H9 (cell line): ENCODE data around the gene R3HDM1. TPM values are rescaled to one million over a fixed set of nuclear protein-coding genes. Genes with fewer than 3 reads are reported as not detected.

ENCODE experiments used
- DNase-seq: peaks from one replicate; pipeline ENCODE4 v3.0.0-alpha.2; 2017
- H2AFZ ChIP-seq: one replicate; pipeline ENCODE4 v1.6.1; 2013; ENCODE audit warnings: mild to moderate bottlenecking, low read length, control low read depth, moderate library complexity
- H2AK5ac ChIP-seq: 2 replicates; pipeline ENCODE4 v1.6.1; 2013; ENCODE audit warnings: low read length, control low read depth, mixed read lengths; ENCODE audit not compliant: insufficient read length
- H2BK120ac ChIP-seq: one replicate; pipeline ENCODE4 v1.6.1; 2013; ENCODE audit warnings: low read depth, mild to moderate bottlenecking, low read length, control low read depth, inconsistent platforms; ENCODE audit not compliant: poor library complexity, severe bottlenecking
- H2BK12ac ChIP-seq: 2 replicates; pipeline ENCODE4 v1.6.1; 2013; ENCODE audit warnings: low read length, control low read depth, mixed read lengths, low read depth; ENCODE audit not compliant: insufficient read length
- H2BK15ac ChIP-seq: 2 replicates; pipeline ENCODE4 v1.6.1; 2013; ENCODE audit warnings: low read depth, low read length, control low read depth
- H2BK20ac ChIP-seq: one replicate; pipeline ENCODE4 v1.6.1; 2013; ENCODE audit warnings: low read depth, mild to moderate bottlenecking, low read length, control low read depth, inconsistent platforms; ENCODE audit not compliant: poor library complexity, severe bottlenecking
- H2BK5ac ChIP-seq: 2 replicates; pipeline ENCODE4 v1.6.1; 2013; ENCODE audit warnings: low read length, control low read depth, mixed read lengths; ENCODE audit not compliant: insufficient read length
- H3K14ac ChIP-seq: 2 replicates; pipeline ENCODE4 v1.6.1; 2013; ENCODE audit warnings: low read length, control low read depth; ENCODE audit not compliant: insufficient read depth
- H3K18ac ChIP-seq: 2 replicates; pipeline ENCODE4 v1.6.1; 2013; ENCODE audit warnings: low read depth, mild to moderate bottlenecking, mixed read lengths, low read length, control low read depth; ENCODE audit not compliant: insufficient read length
- H3K23ac ChIP-seq: 2 replicates; pipeline ENCODE4 v1.6.1; 2013; ENCODE audit warnings: low read length, control low read depth, mixed read lengths, low read depth; ENCODE audit not compliant: insufficient read length
- H3K23me2 ChIP-seq: 2 replicates; pipeline ENCODE4 v1.6.1; 2013; ENCODE audit warnings: low read depth, mild to moderate bottlenecking, mixed read lengths, low read length, control low read depth; ENCODE audit not compliant: insufficient read length, poor library complexity, severe bottlenecking
- H3K27ac ChIP-seq: 2 replicates; pipeline ENCODE4 v1.5.1; 2013; ENCODE audit warnings: low read length, control low read depth, mixed read lengths, low read depth; ENCODE audit not compliant: insufficient read length
- H3K27me3 ChIP-seq: 2 replicates; pipeline ENCODE4 v1.6.1; 2013; ENCODE audit warnings: low read length, control low read depth, inconsistent platforms; ENCODE audit not compliant: insufficient read depth
- H3K4ac ChIP-seq: 2 replicates; pipeline ENCODE4 v1.6.1; 2013; ENCODE audit warnings: low read depth, mild to moderate bottlenecking, control low read depth, inconsistent platforms, low read length, moderate library complexity
- H3K4me1 ChIP-seq: 2 replicates; pipeline ENCODE4 v1.6.1; 2013; ENCODE audit warnings: low read length, control low read depth, inconsistent platforms; ENCODE audit not compliant: insufficient read depth
- H3K4me2 ChIP-seq: 2 replicates; pipeline ENCODE4 v1.6.1; 2013; ENCODE audit warnings: low read length, control low read depth, mixed read lengths; ENCODE audit not compliant: insufficient read length, insufficient read depth
- H3K56ac ChIP-seq: 2 replicates; pipeline ENCODE4 v1.6.1; 2013; ENCODE audit warnings: low read depth, mild to moderate bottlenecking, mixed read lengths, low read length, control low read depth; ENCODE audit not compliant: insufficient read length
- H3K79me1 ChIP-seq: 2 replicates; pipeline ENCODE4 v1.6.1; 2013; ENCODE audit warnings: low read depth, mild to moderate bottlenecking, moderate library complexity, low read length, control low read depth, inconsistent platforms; ENCODE audit not compliant: insufficient read depth, poor library complexity, severe bottlenecking
- H3K79me2 ChIP-seq: 2 replicates; pipeline ENCODE4 v1.6.1; 2013; ENCODE audit warnings: low read length, control low read depth, inconsistent platforms; ENCODE audit not compliant: insufficient read depth
- H3K9ac ChIP-seq: 2 replicates; pipeline ENCODE4 v1.6.1; 2013; ENCODE audit warnings: low read length, control low read depth, mixed read lengths; ENCODE audit not compliant: insufficient read length; ENCODE audit errors: extremely low read depth
- H3K9me3 ChIP-seq: one replicate; pipeline ENCODE4 v1.6.1; 2013; ENCODE audit warnings: low read depth, low read length, inconsistent platforms; ENCODE audit not compliant: control insufficient read depth
- H3T11ph ChIP-seq: one replicate; pipeline ENCODE4 v1.6.1; 2013; ENCODE audit warnings: mild to moderate bottlenecking, low read length, control low read depth, inconsistent platforms
- H4K20me1 ChIP-seq: one replicate; pipeline ENCODE4 v1.6.1; 2013; ENCODE audit not compliant: control insufficient read depth, insufficient read length, insufficient read depth
- H4K5ac ChIP-seq: 2 replicates; pipeline ENCODE4 v1.6.1; 2013; ENCODE audit warnings: low read depth, mild to moderate bottlenecking, mixed read lengths, low read length, control low read depth; ENCODE audit not compliant: insufficient read length
- H4K8ac ChIP-seq: replicated peaks from 2 replicates; pipeline ENCODE4 v1.6.1; 2013; ENCODE audit warnings: low read length, control low read depth, mixed read lengths, low read depth; ENCODE audit not compliant: insufficient read length
- H4K91ac ChIP-seq: 2 replicates; pipeline ENCODE4 v1.6.1; 2013; ENCODE audit warnings: low read depth, mild to moderate bottlenecking, moderate library complexity, mixed read lengths, low read length, control low read depth; ENCODE audit not compliant: insufficient read length
- H3K27ac Mint-ChIP-seq, 3 experiments: 2 replicates in 2 of 3; 3 replicates in 1 of 3; pipeline ENCODE4 v1.8.0; 2020 to 2021; ENCODE audit warnings: mixed read lengths in 3 of 3, mild to moderate bottlenecking in 1 of 3, moderate library complexity in 1 of 3
- H3K27me3 Mint-ChIP-seq: 2 replicates; pipeline ENCODE4 v1.8.0; 2021; ENCODE audit warnings: low read depth, mild to moderate bottlenecking, moderate library complexity, mixed read lengths
- H3K36me3 Mint-ChIP-seq, 3 experiments: 2 replicates in 2 of 3; 3 replicates in 1 of 3; pipeline ENCODE4 v1.8.0; 2020 to 2021; ENCODE audit warnings: low read depth in 3 of 3, mixed read lengths in 3 of 3; ENCODE audit not compliant: insufficient read depth in 1 of 3
- H3K4me1 Mint-ChIP-seq, 2 experiments: 2 replicates each; pipeline ENCODE4 v1.8.0; 2020; ENCODE audit warnings: mixed read lengths in 2 of 2
- H3K4me3 Mint-ChIP-seq, 2 experiments: 2 replicates in 1 of 2; 3 replicates in 1 of 2; pipeline ENCODE4 v1.8.0; 2020 to 2021; ENCODE audit warnings: mild to moderate bottlenecking in 2 of 2, mixed read lengths in 2 of 2, moderate library complexity in 1 of 2
- H3K9me3 Mint-ChIP-seq, 2 experiments: 2 replicates in 1 of 2; 3 replicates in 1 of 2; pipeline ENCODE4 v1.8.0; 2020; ENCODE audit warnings: mild to moderate bottlenecking in 2 of 2, mixed read lengths in 2 of 2, moderate library complexity in 1 of 2
- WGBS: extraction: QIAGEN DNeasy Blood & Tissue Kit; methylation state at CpG from one replicate; pipeline ENCODE4 v1.1.7; 2013; ENCODE audit warnings: missing lambda C conversion rate, low lambda C conversion rate, mixed read lengths; ENCODE audit not compliant: insufficient read length; ENCODE audit errors: extremely low coverage; 5-methylcytosine and 5-hydroxymethylcytosine counted together
- total RNA-seq: library from RNA; stranded (reverse); gene quantifications from 2 replicates; pipeline ENCODE4 v1.2.1, GENCODE V29; 2021
- TF ChIP-seq, protein P1 (sequence below): fragments of 200-600 bp; sonication (generic); conservative IDR thresholded peaks from 3 replicates; pipeline ENCODE4 v1.8.0; 2021; ENCODE audit warnings: antibody characterized with exemption, mild to moderate bottlenecking

R3HDM1 gene
- total RNA-seq, 1 experiment from 2014 or later = 58.8 TPM

DNA sequence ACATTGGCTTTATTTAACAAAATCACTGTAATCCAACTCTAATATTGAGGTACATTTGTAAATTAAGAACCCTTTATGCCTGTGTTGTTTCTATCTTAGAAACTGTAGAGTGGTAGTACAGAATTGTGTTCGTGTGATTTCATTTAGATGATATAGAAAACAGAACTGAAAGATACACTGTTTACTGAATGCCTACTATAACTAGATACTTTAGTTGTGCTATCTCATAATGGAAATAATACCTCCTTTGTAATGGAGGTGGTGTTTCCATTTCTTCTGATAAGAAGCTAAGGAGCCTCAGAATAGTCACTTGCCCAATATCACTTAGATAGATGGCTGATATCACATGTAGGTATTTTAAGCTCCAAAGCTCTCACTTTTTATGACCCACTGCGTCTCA, 147.8 kb downstream of the R3HDM1 start:
- no peak overlapping the region for H4K5ac ChIP-seq
- H3T11ph ChIP-seq = no peak overlapping the region
- no peak overlapping the region for H3K4ac ChIP-seq
- Mint-ChIP-seq H3K4me1 (no peaks in the 10 kb centered on the region), H3K27me3 (no peaks in the 10 kb centered on the region), H3K9me3 (no peaks in the 10 kb centered on the region), H3K27ac (no peak overlapping the region), H3K36me3 (peaks cover 14 to 49% (median 47%) of the 10 kb centered on the region in 3 experiments), H3K4me3 (no peak overlapping the region)
- WGBS = no CpG with 5 or more reads among the region's 2 CpGs
- no peak overlapping the region for H2BK120ac ChIP-seq
- TF ChIP-seq, protein P1, sequence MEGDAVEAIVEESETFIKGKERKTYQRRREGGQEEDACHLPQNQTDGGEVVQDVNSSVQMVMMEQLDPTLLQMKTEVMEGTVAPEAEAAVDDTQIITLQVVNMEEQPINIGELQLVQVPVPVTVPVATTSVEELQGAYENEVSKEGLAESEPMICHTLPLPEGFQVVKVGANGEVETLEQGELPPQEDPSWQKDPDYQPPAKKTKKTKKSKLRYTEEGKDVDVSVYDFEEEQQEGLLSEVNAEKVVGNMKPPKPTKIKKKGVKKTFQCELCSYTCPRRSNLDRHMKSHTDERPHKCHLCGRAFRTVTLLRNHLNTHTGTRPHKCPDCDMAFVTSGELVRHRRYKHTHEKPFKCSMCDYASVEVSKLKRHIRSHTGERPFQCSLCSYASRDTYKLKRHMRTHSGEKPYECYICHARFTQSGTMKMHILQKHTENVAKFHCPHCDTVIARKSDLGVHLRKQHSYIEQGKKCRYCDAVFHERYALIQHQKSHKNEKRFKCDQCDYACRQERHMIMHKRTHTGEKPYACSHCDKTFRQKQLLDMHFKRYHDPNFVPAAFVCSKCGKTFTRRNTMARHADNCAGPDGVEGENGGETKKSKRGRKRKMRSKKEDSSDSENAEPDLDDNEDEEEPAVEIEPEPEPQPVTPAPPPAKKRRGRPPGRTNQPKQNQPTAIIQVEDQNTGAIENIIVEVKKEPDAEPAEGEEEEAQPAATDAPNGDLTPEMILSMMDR = no peak
- no peaks in the 10 kb centered on the region for H4K20me1 ChIP-seq
- no peak overlapping the region for H4K91ac ChIP-seq
- H4K8ac ChIP-seq = no peak overlapping the region
- no peak overlapping the region for H3K4me2 ChIP-seq
- no peak overlapping the region for H2AFZ ChIP-seq
- H3K23me2 ChIP-seq = no peaks in the 10 kb centered on the region
- H3K27ac ChIP-seq = no peak overlapping the region
- H3K18ac ChIP-seq = no peak overlapping the region
- no peak overlapping the region for H2BK12ac ChIP-seq
- H3K79me2 ChIP-seq = no peaks in the 10 kb centered on the region
- H3K4me1 ChIP-seq = no peaks in the 10 kb centered on the region
- H3K79me1 ChIP-seq = no peaks in the 10 kb centered on the region
- H3K56ac ChIP-seq = no peak overlapping the region
- no peak overlapping the region for H2BK5ac ChIP-seq
- DNase-seq = no peak
- H3K14ac ChIP-seq = no peak overlapping the region
- no peak overlapping the region for H3K23ac ChIP-seq
- no peak overlapping the region for H2AK5ac ChIP-seq
- H3K9ac ChIP-seq = no peak overlapping the region
- no peaks in the 10 kb centered on the region for H3K27me3 ChIP-seq
- H3K9me3 ChIP-seq = no peaks in the 10 kb centered on the region
- no peak overlapping the region for H2BK20ac ChIP-seq
- no peak overlapping the region for H2BK15ac ChIP-seq
